GM23248 (cell line): Measurements from ENCODE around the gene ALPL. TPM values are rescaled to one million over a fixed set of nuclear protein-coding genes. Genes with fewer than 3 reads are reported as not detected.

Experiments used
- DNase-seq: peaks from one replicate; pipeline ENCODE4 v3.0.0-alpha.2; 2015
- H2AFZ ChIP-seq: fragments of 200-600 bp; sonication (generic); 2 replicates; pipeline ENCODE4 v1.6.1; 2016; ENCODE audit warnings: antibody characterized with exemption
- H3F3A ChIP-seq: fragments of 200-600 bp; sonication (generic); 2 replicates; pipeline ENCODE4 v1.6.1; 2016; ENCODE audit warnings: mild to moderate bottlenecking, antibody characterized with exemption, mixed run types; ENCODE audit not compliant: insufficient read depth
- H3K27ac ChIP-seq: fragments of 200-600 bp; sonication (generic); 2 replicates; pipeline ENCODE4 v1.5.1; 2016; ENCODE audit warnings: mild to moderate bottlenecking
- H3K27me3 ChIP-seq: fragments of 200-600 bp; sonication (generic); replicated peaks from 2 replicates; pipeline ENCODE4 v1.6.1; 2016; ENCODE audit warnings: mild to moderate bottlenecking; ENCODE audit not compliant: insufficient read depth
- H3K36me3 ChIP-seq: fragments of 200-600 bp; sonication (generic); 2 replicates; pipeline ENCODE4 v1.6.1; 2016; ENCODE audit warnings: low read depth, mild to moderate bottlenecking
- H3K4me1 ChIP-seq: fragments of 200-600 bp; sonication (generic); 2 replicates; pipeline ENCODE4 v1.6.1; 2016; ENCODE audit warnings: mild to moderate bottlenecking; ENCODE audit not compliant: insufficient read depth
- H3K4me2 ChIP-seq: fragments of 200-600 bp; sonication (generic); one replicate; pipeline ENCODE4 v1.6.1; 2016; ENCODE audit warnings: mild to moderate bottlenecking; ENCODE audit not compliant: unreplicated experiment
- H3K4me3 ChIP-seq: fragments of 200-600 bp; sonication (generic); 2 replicates; pipeline ENCODE4 v1.5.1; 2016; ENCODE audit warnings: mild to moderate bottlenecking
- H3K79me2 ChIP-seq: fragments of 200-600 bp; sonication (generic); 2 replicates; pipeline ENCODE4 v1.6.1; 2016; ENCODE audit warnings: mild to moderate bottlenecking; ENCODE audit not compliant: insufficient read depth
- H3K9ac ChIP-seq: fragments of 200-600 bp; sonication (generic); 2 replicates; pipeline ENCODE4 v1.6.1; 2016; ENCODE audit warnings: mild to moderate bottlenecking
- H3K9me2 ChIP-seq: fragments of 200-600 bp; sonication (generic); 2 replicates; pipeline ENCODE4 v1.6.1; 2016; ENCODE audit warnings: mixed run types, mild to moderate bottlenecking, moderate library complexity; ENCODE audit not compliant: insufficient read depth
- H3K9me3 ChIP-seq: fragments of 200-600 bp; sonication (generic); one replicate; pipeline ENCODE4 v1.6.1; 2017; ENCODE audit warnings: low read depth
- H4K20me1 ChIP-seq: fragments of 200-600 bp; sonication (generic); 2 replicates; pipeline ENCODE4 v1.6.0; 2016; ENCODE audit not compliant: insufficient read depth
- EZH2 ChIP-seq: fragments of 200-600 bp; sonication (generic); IDR thresholded peaks from 2 replicates; pipeline ENCODE4 v1.6.1; 2018; ENCODE audit warnings: antibody characterized with exemption, mild to moderate bottlenecking; ENCODE audit not compliant: insufficient read depth, poor library complexity, severe bottlenecking
- EZH2phosphoT487 ChIP-seq: fragments of 200-600 bp; sonication (generic); IDR thresholded peaks from 2 replicates; pipeline ENCODE4 v1.6.1; 2018; ENCODE audit warnings: antibody characterized with exemption, moderate library complexity, mild to moderate bottlenecking, low read depth; ENCODE audit not compliant: insufficient read depth
- WGBS, 2 experiments: methylation state at CpG; one replicate each; pipeline ENCODE4 v1.1.6; 2015 to 2017; ENCODE audit warnings: low lambda C conversion rate in 2 of 2, low coverage in 1 of 2; ENCODE audit errors: missing lambda C conversion rate in 2 of 2; 5-methylcytosine and 5-hydroxymethylcytosine counted together
- in situ Hi-C: fragments of 300-500 bp; cut with MboI; formaldehyde crosslinking; loops from 2 replicates; pipeline ENCODE4 v1.15.0; 2020
- polyA plus RNA-seq: library from polyadenylated mRNA; unstranded; fragments of >200 nt; fragmentation: Nextera tagmentation; extraction: Ambion mirVana; gene quantifications from 2 replicates; pipeline ENCODE4 v1.2.1, GENCODE V29; 2016
- total RNA-seq: library from RNA; depleted of rRNA; stranded (reverse); fragments of >200 nt; shearing (Covaris generic); gene quantifications from 2 replicates; pipeline ENCODE4 v1.2.3, GENCODE V29; 2014

ALPL gene
- total and polyA plus RNA-seq, 2 experiments from 2014 or later = 0.95 TPM; not detected in 1

GRCh38 chr1:21610989-21611785 lies 102.0 kb downstream of the ALPL start:
- no peaks in the 10 kb centered on the region for H3K4me1 ChIP-seq
- no peak overlapping the region for H3K9ac ChIP-seq
- TF ChIP-seq EZH2 (no peak), EZH2phosphoT487 (no peak)
- no peaks in the 10 kb centered on the region; the same call in 1 of the 2 replicates for H3K27me3 ChIP-seq
- DNase-seq = no peak
- H3K4me2 ChIP-seq = no peak overlapping the region
- no peaks in the 10 kb centered on the region for H3K79me2 ChIP-seq
- no peak overlapping the region for H3K4me3 ChIP-seq
- H3K36me3 ChIP-seq = no peaks in the 10 kb centered on the region
- 61 to 65% methylated on average over 20 to 21 of the region's 21 CpGs for WGBS, 2 experiments
- H3F3A ChIP-seq = no peaks in the 10 kb centered on the region
- no peaks in the 10 kb centered on the region for H4K20me1 ChIP-seq
- in situ Hi-C loops = no loop called here
- H3K27ac ChIP-seq = no peak overlapping the region
- no peaks in the 10 kb centered on the region for H3K9me2 ChIP-seq
- H3K9me3 ChIP-seq = no peaks in the 10 kb centered on the region
- H2AFZ ChIP-seq = no peak overlapping the region

GRCh38 chr1:21612057-21612456 lies 102.8 kb downstream of the ALPL start:
- no peak overlapping the region for H3K4me2 ChIP-seq
- H3K4me3 ChIP-seq = no peak overlapping the region
- H3K9me3 ChIP-seq = no peaks in the 10 kb centered on the region
- no peaks in the 10 kb centered on the region for H3K9me2 ChIP-seq
- H4K20me1 ChIP-seq = no peaks in the 10 kb centered on the region
- no peaks in the 10 kb centered on the region; the same call in 1 of the 2 replicates for H3K27me3 ChIP-seq
- no peak for TF ChIP-seq EZH2
- no peak for TF ChIP-seq EZH2phosphoT487
- no peak for DNase-seq
- no peaks in the 10 kb centered on the region for H3F3A ChIP-seq
- no peaks in the 10 kb centered on the region for H3K36me3 ChIP-seq
- 89 to 92% methylated on average over 11 to 13 of the region's 13 CpGs for WGBS, 2 experiments
- H3K27ac ChIP-seq = no peak overlapping the region
- in situ Hi-C loops = no loop called here
- no peaks in the 10 kb centered on the region for H3K4me1 ChIP-seq
- no peak overlapping the region for H3K9ac ChIP-seq
- no peaks in the 10 kb centered on the region for H3K79me2 ChIP-seq
- H2AFZ ChIP-seq = no peak overlapping the region

GRCh38 chr1:21613072-21613867 lies 104.0 kb downstream of the ALPL start:
- Histone ChIP-seq H3K27me3 (no peaks in the 10 kb centered on the region; the same call in 1 of the 2 replicates), H3K79me2 (no peaks in the 10 kb centered on the region), H3K9me2 (no peaks in the 10 kb centered on the region), H3F3A (no peaks in the 10 kb centered on the region), H3K9me3 (no peaks in the 10 kb centered on the region), H3K36me3 (no peaks in the 10 kb centered on the region), H3K27ac (no peak overlapping the region), H4K20me1 (no peaks in the 10 kb centered on the region), H3K9ac (no peak overlapping the region), H2AFZ (no peak overlapping the region), H3K4me3 (no peak overlapping the region), H3K4me2 (no peak overlapping the region), H3K4me1 (no peaks in the 10 kb centered on the region)
- TF ChIP-seq EZH2 (no peak), EZH2phosphoT487 (no peak)
- in situ Hi-C loops = no loop called here
- WGBS, 2 experiments = 58 to 65% methylated on average over 19 of the region's 19 CpGs
- no peak for DNase-seq

GRCh38 chr1:21614419-21615115 lies 105.3 kb downstream of the ALPL start:
- Histone ChIP-seq H3K4me2 (no peak overlapping the region), H3K4me1 (no peaks in the 10 kb centered on the region), H3K36me3 (no peaks in the 10 kb centered on the region), H3K9me3 (no peaks in the 10 kb centered on the region), H3K9me2 (no peaks in the 10 kb centered on the region), H3K4me3 (no peak overlapping the region), H3K27me3 (no peaks in the 10 kb centered on the region; the same call in 1 of the 2 replicates), H3K9ac (no peak overlapping the region), H3K79me2 (no peaks in the 10 kb centered on the region), H3F3A (no peaks in the 10 kb centered on the region), H4K20me1 (no peaks in the 10 kb centered on the region), H2AFZ (no peak overlapping the region), H3K27ac (no peak overlapping the region)
- no peak for DNase-seq
- in situ Hi-C loops = no loop called here
- WGBS, 2 experiments = 61 to 67% methylated on average over 10 to 11 of the region's 11 CpGs
- TF ChIP-seq EZH2 = no peak
- no peak for TF ChIP-seq EZH2phosphoT487
